ENCODE data around the gene CTIF.
"Not testable (repeated sequence)": the region's sequence is repeated elsewhere in the genome, so short reads cannot be mapped to it uniquely, and the experiment has no call there.

Gene CTIF

GRCh38 chr18:48643262-48643661 is 104.4 kb downstream of the CTIF start:
- no peak for DNase-seq (ENCODE audit: low read depth)

- DNase-seq (ENCODE audit: low read depth) = no peak
Observed at GRCh38 chr18:48644029-48644428, 105.2 kb downstream of the CTIF start.

GRCh38 chr18:48645427-48646002 is 106.7 kb downstream of the CTIF start:
- DNase-seq (ENCODE audit: low read depth) = no peak

GRCh38 chr18:48646976-48647375 is 108.1 kb downstream of the CTIF start:
- no peak for DNase-seq (ENCODE audit: low read depth)

- no peak for DNase-seq (ENCODE audit: low read depth)
Observed at GRCh38 chr18:48649231-48649630, 110.4 kb downstream of the CTIF start.

- DNase-seq (ENCODE audit: low read depth) = not testable (repeated sequence)
Observed at GRCh38 chr18:48654591-48654990, 115.8 kb downstream of the CTIF start.

GRCh38 chr18:48655508-48655907 is 116.7 kb downstream of the CTIF start:
- no peak for DNase-seq (ENCODE audit: low read depth)

GRCh38 chr18:48656176-48656575 is 117.3 kb downstream of the CTIF start:
- no peak for DNase-seq (ENCODE audit: low read depth)

- no peak for DNase-seq (ENCODE audit: low read depth)
Observed at GRCh38 chr18:48656582-48656981, 117.8 kb downstream of the CTIF start.

GRCh38 chr18:48657447-48658120 is 118.8 kb downstream of the CTIF start:
- no peak for DNase-seq (ENCODE audit: low read depth)

DNA sequence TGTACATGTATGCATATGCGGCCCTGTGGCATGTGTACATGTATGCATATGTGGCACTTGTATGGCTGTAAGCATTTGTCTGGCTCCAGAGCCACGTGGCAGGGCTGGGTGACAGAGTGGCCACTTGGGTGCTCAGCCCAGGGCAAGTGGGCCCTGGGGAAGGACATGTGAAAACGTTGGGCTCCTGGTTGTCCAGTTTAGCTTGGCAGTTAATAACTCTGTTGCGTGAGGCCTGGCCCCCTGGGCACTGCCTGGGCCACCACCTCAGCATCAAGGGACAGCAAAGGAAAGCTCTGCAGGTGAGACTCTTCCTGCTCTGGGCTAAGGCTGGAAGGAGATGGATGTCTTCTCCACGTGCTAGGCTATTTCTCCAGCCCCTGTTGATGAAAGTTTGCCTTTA is 119.9 kb downstream of the CTIF start:
- no peak for DNase-seq (ENCODE audit: low read depth)

DNA sequence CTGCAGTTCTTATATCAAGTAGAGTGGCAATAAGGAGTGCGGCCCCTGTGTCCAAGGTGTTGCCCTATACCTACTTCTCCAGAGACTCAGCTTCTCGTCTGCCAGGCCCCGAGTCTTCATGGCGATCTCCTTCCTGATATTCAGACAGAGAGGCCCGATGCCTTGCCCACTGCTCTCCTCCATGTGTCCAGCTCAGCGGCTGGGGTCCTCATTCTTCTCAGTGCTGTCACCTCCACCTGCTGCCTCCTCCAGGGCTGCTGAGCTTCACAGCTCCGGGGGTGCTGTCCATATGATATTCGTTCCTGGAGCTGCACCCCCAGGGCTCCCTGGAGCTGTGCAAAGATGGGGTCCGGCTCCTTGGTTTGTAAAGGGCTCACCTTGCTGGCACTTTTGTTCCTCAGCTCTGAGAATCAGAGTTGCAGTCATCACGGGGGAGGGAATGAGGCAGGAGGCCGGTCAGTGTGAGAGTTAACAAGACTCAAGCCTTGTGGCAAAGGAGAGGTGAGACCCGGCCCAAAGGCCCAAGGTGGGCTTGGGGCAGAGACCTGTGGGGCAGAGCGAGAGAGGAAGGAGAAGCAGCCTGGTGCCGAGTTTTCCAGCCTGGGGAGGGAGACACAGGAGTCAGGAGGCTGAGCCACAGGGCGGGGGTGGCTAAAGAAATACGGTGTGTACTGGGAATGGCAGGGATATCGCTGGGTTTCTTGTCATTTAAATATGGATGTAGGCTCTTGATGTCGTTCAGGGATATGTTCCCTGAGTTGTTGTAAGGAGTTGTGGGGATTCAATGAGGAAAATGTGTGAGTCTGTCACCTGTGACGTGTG is 120.6 kb downstream of the CTIF start:
- DNase-seq (ENCODE audit: low read depth) = no peak

- no peak for DNase-seq (ENCODE audit: low read depth)
Observed at GRCh38 chr18:48660346-48661228, 121.8 kb downstream of the CTIF start.

- DNase-seq (ENCODE audit: low read depth) = no peak
Observed at GRCh38 chr18:48661421-48661820, 122.6 kb downstream of the CTIF start.

DNA sequence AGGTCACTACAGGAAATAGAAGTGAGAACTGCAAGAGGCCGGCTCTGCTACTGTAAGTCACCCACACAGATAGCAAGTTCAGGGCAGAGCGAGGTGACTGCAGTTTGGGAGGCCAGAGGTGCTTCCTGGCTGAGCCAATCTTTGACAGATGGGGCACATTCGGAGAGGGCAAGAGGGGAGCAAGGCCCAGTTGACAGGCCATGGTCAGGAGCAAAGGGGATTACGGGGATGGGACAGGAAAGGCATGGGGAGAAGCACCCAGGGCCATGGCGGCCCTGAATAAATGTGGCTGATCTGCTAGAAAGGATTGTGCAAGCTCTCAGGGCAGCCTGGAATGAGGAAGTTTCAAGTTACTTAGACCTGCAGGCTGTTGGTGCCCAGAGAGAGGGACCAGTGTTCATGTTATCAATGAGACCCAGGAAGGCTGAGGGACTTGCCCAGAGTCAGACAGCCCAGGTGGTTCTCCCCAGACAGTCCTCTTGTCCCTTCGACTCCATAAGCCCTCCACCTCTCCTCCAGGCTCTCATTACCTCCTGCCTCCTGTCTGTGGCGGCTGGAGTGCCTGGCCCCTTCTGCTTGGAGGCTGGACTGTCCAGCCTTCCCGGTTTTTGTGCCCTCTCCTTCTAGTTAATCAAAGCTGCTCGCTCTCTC is 123.3 kb downstream of the CTIF start:
- DNase-seq (ENCODE audit: low read depth) = no peak

DNA sequence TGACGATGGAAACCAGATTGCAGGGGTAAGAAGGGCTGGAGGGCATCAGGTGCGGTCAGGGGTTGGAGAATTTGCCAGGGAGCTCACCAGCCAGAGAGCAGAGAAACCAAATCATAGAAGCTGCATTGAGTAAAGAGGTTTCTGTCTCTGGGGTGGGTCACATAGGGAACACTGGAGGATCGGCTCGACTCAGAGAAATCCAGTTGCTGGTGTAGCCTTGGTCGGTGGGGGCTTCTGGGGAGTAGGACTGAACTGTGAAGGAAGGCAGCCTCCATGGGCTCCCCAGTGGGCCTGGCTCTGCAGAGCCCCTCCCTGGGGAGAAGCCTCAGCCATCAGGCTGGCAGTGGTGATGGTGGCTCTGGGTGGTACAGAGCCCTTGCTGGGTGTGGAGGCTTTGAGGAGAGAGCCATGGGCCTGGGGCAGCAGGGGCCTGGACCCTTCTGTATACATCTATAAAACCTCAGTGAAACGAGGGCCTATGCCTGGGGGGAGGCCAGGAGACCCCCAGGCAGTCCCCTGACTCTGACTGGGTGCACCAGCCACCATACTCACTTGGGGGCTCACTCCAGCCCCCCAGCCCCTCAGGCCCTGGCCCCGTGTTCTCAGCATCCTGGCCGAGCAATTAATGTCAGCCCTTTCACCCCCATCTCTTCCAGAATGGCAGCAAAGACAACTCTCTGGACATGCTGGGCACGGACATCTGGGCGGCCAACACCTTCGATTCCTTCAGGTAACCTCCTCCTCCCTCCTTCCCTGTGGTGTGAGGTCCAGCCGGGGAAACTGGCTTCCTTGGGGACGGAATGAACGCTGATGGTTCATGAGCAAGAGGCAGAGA is 124.5 kb downstream of the CTIF start:
- DNase-seq (ENCODE audit: low read depth) = no peak

DNA sequence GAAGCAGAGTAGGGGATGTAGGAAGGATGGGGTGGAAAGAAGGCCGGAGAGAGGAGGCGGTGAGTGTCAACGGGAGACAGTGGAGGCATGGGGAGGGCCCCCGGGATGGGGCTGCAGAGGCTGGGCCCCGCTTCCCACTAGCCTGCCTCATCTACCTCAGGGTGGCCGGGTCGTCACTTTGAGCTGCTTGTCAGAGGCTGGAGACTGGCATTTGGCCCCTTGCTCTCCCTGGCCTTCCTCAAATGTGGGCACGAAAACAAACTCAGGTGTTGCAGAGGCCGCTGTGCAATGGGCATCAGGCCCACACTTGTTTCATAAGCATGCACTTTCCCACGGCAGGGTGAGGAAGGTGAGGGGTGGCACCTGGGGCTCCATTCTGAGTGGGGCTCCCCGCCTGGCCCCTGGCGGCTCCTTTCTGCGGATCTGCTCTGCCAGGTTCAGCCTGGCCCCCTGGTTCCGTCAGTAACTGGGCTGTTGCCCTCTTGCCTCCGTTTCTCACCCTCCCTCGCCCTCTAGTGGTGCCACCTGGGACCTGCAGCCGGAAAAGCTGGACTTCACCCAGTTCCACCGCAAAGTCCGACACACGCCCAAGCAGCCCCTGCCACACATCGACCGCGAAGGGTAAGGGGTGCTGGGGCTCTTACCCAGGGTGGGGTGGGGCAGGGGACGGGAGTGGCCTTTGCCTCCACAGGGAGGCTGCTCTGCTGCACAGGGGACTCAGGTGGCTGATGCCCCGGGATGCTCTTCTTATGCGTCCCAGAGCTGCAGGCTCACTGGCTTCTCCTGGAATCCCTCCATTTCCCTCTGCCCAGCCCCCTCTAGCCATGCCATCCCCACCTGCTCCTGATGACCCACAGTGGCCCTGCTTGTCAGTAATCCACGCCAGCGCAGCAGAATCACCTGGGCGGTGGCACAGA is 125.4 kb downstream of the CTIF start:
- no peak for DNase-seq (ENCODE audit: low read depth)

GRCh38 chr18:48665654-48666053 is 126.8 kb downstream of the CTIF start:
- no peak for DNase-seq (ENCODE audit: low read depth)

DNA sequence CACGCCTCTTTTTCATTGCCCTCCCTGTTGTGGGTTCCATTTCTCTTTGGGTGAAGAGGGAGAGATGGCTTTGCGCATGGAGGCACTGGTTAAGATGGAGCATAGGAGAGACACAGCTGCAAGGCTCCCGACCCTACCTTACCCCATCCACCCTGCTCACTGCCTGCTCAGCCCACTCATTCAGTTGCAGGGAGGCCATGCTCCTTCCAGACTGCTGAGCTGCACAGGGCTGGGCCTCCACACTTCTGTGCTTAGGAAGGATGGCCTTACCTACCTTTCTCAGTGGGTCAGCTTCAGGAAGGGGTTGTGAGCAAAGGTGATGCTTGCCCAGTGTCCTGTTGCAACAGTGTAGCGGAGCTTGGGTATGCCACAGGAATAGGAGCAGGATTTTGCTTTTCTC is 127.8 kb downstream of the CTIF start:
- DNase-seq (ENCODE audit: low read depth) = no peak
